Retinal pigment epithelial cell (primary cell): ENCODE results near the gene TPM2.

ENCODE experiments used
- DNase-seq: peaks from one replicate; pipeline ENCODE4 v3.0.0-alpha.2; 2010; ENCODE audit warnings: low read depth
- H3K4me3 ChIP-seq: 2 replicates; pipeline ENCODE4 v1.5.1; 2011; ENCODE audit warnings: mild to moderate bottlenecking, low read length, control low read depth, moderate library complexity
- CTCF ChIP-seq: conservative IDR thresholded peaks from 2 replicates; pipeline ENCODE4 v1.5.1; 2011; ENCODE audit warnings: low read depth, low read length, control low read depth, inconsistent platforms

The TPM2 gene

DNA sequence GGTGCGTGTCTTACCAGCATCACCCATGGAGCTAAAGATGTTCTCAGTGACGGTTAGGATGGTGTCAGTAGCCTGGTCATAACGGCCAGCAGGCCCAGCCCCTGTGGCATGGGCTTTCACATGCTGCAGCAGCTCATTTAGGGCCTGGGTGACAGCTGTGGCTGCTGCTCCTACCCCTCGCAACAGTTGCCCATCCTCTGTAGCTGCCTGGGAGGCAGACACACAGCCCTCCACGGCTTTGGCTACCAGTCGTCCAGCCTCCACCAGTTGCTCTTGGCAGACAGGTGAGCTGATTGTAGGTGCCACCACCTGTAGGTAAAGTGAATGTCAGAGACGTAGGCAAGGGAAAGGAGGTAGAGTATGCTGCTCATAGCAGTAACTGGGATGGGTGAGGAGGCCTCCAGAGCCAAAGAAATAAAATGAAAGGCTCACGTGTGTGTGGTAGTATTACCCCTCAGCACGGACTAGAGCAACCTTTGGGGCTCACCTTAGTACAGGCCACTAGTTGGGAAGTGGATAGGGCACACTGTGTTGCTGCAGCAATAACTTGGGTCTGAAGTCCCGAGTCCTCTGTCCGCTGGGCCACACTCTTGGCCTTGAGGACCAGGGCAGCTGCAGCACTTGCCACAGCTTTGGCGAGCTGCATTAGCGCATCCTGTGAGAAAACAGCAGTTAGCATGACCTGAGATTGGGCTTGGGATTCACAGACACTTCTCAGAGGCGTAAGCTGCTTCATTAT lies 27.6 kb upstream of the TPM2 start:
- no peak for TF ChIP-seq CTCF
- no peak for DNase-seq
- no peak overlapping the region for H3K4me3 ChIP-seq

DNA sequence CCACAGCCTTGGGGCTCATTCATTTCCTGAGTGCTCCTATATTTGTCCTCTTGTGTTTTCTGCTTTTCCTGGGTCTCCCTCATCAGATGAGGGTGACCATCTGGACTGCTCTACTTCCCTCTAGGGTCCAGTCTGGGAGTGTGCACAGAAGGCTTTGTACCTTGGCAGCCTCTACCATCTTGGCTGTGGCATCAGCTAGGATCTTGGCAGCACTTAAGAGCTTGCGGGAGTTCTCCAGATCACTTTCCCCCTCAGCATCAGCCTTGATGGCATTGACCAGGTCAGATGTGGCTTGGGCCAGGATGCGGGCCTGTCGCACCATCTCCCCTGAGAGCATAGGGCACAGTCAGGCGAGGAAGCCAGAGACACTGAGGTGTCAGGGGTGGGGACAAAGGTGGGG lies 26.5 kb upstream of the TPM2 start:
- no peak for DNase-seq
- TF ChIP-seq CTCF, result peak; percentile 5
- no peak overlapping the region for H3K4me3 ChIP-seq

- no peak for TF ChIP-seq CTCF
- H3K4me3 ChIP-seq, result no peak overlapping the region
- no peak for DNase-seq
These were observed 25.0 kb upstream of the TPM2 start for GRCh38 chr9:35714579-35715252.

- TF ChIP-seq CTCF, result no peak
- no peak for DNase-seq
These were observed 24.4 kb upstream of the TPM2 start for GRCh38 chr9:35714123-35714522.

GRCh38 chr9:35713578-35713977 lies 23.9 kb upstream of the TPM2 start:
- no peak overlapping the region for H3K4me3 ChIP-seq
- no peak for DNase-seq
- no peak for TF ChIP-seq CTCF

More at GRCh38 chr9:35714123-35714522, 24.4 kb upstream of the TPM2 start:
- H3K4me3 ChIP-seq, result no peak overlapping the region

- no peak overlapping the region for H3K4me3 ChIP-seq
- no peak for TF ChIP-seq CTCF
- DNase-seq, result no peak
These were observed 23.2 kb upstream of the TPM2 start for GRCh38 chr9:35712762-35713400.
